ENCODE results near the gene SPCS1.
"Not testable (repeated sequence)": the region's sequence is repeated elsewhere in the genome, so short reads cannot be mapped to it uniquely, and the experiment has no call there.

Gene SPCS1

GRCh38 chr3:52705688-52706686 lies at the start of gene SPCS1, which contains the start of gene GLT8D1:
SPCS1 (plus strand) TSS chr3:52706106; CDS start chr3:52706247, 141 bp downstream.
GLT8D1 (minus strand) TSS chr3:52705791; CDS start chr3:52700460, 5,331 bp downstream.
- DNase-seq, result peak; percentile 71 to 78

GRCh38 chr3:52660046-52660445 lies 45.9 kb upstream of the SPCS1 start:
- no peak for DNase-seq

GRCh38 chr3:52663098-52663497 lies 42.8 kb upstream of the SPCS1 start:
- DNase-seq, result no peak

- peak; percentile 73 to 74 for DNase-seq
Measured at GRCh38 chr3:52670621-52671521, 35.0 kb upstream of the SPCS1 start.

DNA sequence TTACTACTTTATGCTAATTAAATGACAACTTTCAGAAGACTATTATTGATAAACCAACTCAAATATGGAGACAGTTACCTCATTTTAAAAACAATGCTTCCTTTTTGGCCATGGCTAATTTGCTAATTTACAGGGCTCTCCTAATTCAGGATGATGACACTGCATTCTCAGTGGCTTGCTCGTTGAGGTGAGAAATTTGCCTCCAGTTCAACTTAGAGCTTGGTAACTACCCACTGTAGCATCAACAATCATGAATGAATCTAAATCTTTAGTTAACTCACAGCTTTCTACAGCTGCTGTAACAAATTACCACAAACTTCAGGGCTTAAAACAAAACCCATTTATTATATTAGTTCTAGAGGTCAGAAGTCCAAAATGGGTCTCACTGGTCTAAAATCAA lies 34.2 kb upstream of the SPCS1 start:
- no peak for DNase-seq

GRCh38 chr3:52676201-52676600 lies 29.7 kb upstream of the SPCS1 start:
- DNase-seq, result not testable (repeated sequence)

- no peak for DNase-seq
Measured at GRCh38 chr3:52678265-52679198, 27.4 kb upstream of the SPCS1 start.

DNA sequence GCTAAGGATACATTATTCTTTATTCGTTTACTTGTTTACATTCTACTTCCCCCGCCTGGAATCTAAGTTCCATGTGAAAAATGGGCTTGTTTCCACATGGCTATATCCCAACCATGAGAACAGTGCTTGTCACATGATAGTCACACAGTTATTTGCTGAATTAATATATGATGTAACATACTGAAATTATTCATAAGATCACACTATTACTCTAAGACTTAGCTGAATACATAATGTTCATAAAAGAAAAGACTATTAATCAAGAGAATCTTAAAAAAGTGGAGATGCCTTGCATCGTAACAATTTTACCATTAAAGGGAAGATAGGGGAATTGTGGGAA lies 26.7 kb upstream of the SPCS1 start:
- DNase-seq, result no peak

- no peak for DNase-seq
Measured at GRCh38 chr3:52679811-52680210, 26.1 kb upstream of the SPCS1 start.

GRCh38 chr3:52681596-52681995 lies 24.3 kb upstream of the SPCS1 start:
- DNase-seq, result no peak

GRCh38 chr3:52682016-52682415 lies 23.9 kb upstream of the SPCS1 start:
- peak; percentile 36 to 48 for DNase-seq

GRCh38 chr3:52683611-52684010 lies 22.3 kb upstream of the SPCS1 start:
- DNase-seq, result no peak

DNA sequence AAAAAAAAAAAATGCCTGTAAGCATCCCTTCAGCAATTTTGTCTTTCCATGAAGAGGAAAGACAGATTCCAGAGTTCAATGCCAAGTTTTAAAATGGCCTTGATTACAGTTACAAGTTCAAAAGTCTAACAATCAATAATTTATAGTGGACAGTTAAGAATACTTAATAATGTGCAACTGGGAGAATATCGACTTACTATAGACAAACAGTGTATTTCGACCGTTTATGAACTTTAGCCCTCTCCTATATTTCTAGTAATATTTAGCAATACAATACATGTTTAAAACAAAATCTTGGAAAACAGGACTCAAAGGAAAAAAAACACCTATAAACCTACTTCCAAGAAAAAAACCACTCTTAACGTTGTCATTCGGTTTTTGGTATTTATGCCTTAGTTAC lies 21.7 kb upstream of the SPCS1 start:
- DNase-seq, result no peak

- peak; percentile 33 to 49 for DNase-seq
Measured at GRCh38 chr3:52685285-52685708, 20.6 kb upstream of the SPCS1 start.

- DNase-seq, result peak; percentile 87 to 88
Measured at GRCh38 chr3:52685709-52686691, 19.9 kb upstream of the SPCS1 start, which contains the start of the genes GNL3 and PBRM1. GNL3 (plus strand) TSS chr3:52686032; CDS start chr3:52686093, 61 bp downstream. PBRM1 (minus strand) TSS chr3:52685913.

DNA sequence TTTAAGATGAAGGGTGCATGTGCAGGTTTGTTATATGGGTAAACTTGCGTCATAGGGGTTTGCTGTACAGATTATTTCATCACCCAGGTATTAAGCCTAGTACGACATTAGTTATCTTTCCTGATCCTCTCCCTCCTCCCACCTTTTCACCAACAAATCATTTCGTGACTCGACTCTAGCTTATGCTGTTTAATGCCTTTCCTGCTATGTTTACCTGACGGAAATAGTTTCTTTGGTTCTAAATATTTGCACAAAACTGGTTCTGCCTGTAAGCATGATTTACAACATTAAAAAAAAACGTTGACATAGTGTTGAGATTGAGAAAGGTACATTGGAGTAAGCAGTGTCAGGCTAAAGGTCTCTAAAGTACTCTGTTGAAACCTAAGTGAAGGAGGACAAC lies 17.6 kb upstream of the SPCS1 start:
- no peak for DNase-seq

DNA sequence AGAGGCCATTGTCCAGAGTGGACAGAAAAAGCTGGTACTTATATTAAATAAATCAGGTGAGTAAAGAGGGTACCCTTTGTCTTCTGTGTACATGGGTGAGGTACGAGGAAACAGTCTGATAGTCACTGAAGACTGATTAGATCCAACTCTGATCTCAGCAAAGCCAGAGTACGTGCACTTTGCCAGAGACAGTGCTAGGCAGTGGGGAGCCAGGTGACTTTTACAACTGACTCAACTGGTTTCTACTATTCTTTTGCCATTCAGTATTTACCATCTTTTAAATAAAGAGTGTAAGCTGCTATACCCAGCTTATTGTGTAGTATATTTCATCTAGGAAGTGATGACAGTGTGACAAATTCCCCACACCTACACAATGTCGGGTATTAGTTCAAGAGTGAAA lies 16.8 kb upstream of the SPCS1 start:
- no peak for DNase-seq

DNA sequence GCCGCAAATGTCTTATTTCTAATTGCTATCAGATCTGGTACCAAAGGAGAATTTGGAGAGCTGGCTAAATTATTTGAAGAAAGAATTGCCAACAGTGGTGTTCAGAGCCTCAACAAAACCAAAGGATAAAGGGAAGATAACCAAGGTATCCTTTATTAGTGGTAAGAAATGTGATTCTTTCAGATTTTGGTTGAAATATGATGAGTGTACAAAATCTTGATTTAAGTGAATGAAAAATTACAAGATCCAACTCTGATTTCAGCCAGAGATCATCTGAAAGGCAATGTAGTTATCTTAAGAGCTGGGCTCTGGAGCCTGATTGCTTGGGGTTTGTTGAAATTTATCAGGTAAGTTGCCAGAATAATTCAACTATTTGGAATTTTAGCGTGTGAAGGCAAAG lies 15.3 kb upstream of the SPCS1 start:
- DNase-seq, result no peak

DNA sequence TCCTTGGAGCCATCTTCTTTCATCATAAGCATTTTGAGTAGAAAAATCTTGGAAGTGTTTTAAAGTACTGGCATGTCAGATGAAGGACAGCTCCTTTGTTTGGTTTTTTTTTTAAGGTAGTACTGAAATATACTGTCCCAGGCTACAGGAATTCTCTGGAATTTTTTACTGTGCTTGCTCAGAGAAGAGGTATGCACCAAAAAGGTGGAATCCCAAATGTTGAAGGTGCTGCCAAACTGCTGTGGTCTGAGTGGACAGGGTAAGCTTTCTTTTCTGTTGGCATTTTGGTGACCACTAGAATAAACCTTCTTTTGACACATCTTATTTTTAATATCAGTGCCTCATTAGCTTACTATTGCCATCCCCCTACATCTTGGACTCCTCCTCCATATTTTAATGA lies 12.8 kb upstream of the SPCS1 start:
- no peak for DNase-seq

DNA sequence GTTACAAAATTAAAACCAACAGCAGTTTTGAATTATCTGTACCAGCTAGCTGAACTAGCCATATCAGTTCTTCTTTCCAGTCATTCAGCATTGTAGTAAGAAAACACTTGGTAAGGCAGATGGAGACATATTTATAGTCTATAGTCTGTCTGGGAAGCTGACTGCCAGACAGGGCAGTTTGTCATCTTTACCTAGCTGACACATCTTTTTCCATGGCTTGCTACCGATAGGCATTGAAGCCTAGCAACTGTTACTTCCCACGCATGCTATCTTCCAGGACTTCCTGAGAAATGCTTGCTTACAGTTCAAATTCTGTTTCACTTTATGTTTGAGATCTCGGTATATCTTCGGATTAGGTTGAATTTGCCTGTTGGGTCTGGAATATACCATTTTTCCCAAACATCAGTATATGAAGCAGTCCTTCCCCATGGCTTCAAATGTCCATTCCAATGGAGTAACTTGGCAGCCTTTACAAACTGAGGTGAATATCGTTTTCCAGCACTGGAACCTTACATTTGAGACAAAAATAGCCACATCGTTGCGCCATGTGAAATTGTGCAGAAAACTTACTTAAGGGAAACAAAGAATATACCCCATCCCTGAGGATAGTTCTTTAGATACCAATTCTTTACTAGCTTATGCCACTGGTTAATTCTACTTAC lies 11.2 kb upstream of the SPCS1 start:
- no peak for DNase-seq

Data from Kasumi-1 (cell line).